ENCODE data around the gene GREB1. TPM values are rescaled to one million over a fixed set of nuclear protein-coding genes. Genes with fewer than 3 reads are reported as not detected.

GREB1 gene
- total and polyA plus RNA-seq, 2 of the 4 experiments (the other 2 are of a cell fraction), result 0.05 TPM; not detected in 1

DNA sequence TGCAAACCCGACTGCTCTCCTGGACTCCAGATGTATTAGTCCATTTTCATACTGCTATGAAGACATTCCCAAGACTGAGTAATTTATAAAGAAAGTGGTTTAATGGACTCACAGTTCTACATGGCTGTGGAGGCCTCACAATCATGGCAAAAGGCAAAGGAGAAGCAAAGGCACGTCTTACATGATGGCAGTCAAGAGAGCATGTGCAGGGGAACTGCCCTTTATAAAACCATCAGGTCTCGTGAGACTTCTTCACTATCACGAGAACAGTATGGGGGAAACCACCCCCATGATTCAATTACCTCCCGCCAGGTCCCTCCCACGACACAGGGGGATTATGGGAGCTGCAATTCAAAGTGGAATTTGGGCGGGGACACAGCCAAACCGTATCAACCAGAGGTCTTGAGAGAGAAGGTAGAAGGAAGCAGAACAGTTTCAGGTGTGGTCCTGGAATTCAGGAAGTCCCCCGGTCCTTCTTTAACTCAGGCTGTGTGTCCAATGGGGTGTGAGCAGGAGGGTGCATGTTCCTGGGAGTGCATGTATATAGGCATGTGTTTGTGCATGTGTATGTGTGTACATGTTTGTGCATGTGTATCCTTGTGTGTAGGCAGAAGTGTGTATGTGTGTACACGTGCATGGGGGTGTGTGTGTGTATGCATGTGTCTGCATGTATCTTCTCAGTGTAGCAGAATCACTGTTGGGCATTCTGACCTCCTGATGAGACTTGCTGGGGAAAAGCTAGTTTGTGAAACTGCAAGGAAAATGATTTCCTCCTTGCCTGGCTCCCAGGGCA, 46.2 kb downstream of the GREB1 start:
- Histone ChIP-seq H3K27me3 (ENCODE audit: control insufficient read depth, insufficient read depth, low read length) (peaks cover 26% of the 10 kb centered on the region), H3K4me1 (ENCODE audit: control insufficient read depth, insufficient read depth, low read length) (peaks cover 2% of the 10 kb centered on the region; the same call in 1 of the 2 replicates), H3K36me3 (ENCODE audit: control insufficient read depth, insufficient read depth, low read length) (no peaks in the 10 kb centered on the region), H2AK5ac (ENCODE audit: low read depth, low read length) (no peak overlapping the region), H2BK15ac (ENCODE audit: low read depth, low read length) (no peak overlapping the region), H2AFZ (replicated peaks; ENCODE audit: low read length, poor library complexity) (no peak overlapping the region), H4K20me1 (ENCODE audit: insufficient read depth, low read length) (no peaks in the 10 kb centered on the region), H2BK120ac (ENCODE audit: low read depth, low read length) (no peak overlapping the region), H2BK5ac (ENCODE audit: low read depth, low read length, poor library complexity, severe bottlenecking) (no peak overlapping the region), H4K91ac (ENCODE audit: insufficient read depth, low read depth, low read length) (no peak overlapping the region), H4K5ac (ENCODE audit: low read depth, low read length) (no peak overlapping the region), H3K56ac (ENCODE audit: extremely low read depth, insufficient read depth, low read length) (no peak overlapping the region), H3K14ac (replicated peaks; ENCODE audit: low read depth, low read length) (no peak overlapping the region), H2AK9ac (replicated peaks; ENCODE audit: low read depth, low read length, poor library complexity) (peak overlapping the region; percentile 6), H2BK20ac (ENCODE audit: low read depth, low read length) (no peak overlapping the region), H3K4me3 (ENCODE audit: insufficient read depth, low read depth, low read length) (no peak overlapping the region), H3K9ac (ENCODE audit: low read depth, low read length) (no peak overlapping the region), H3K18ac (ENCODE audit: low read depth, low read length) (no peak overlapping the region), H3K9me3 (ENCODE audit: control insufficient read depth, insufficient read depth, low read length) (no peaks in the 10 kb centered on the region), H3K4me2 (ENCODE audit: low read depth, low read length) (no peak overlapping the region), H3K4ac (ENCODE audit: low read depth, low read length) (no peak overlapping the region), H3K9me1 (ENCODE audit: insufficient read depth, low read length) (no peaks in the 10 kb centered on the region), H3K79me1 (ENCODE audit: low read depth in 1 of 2, low read length in 2 of 2) (no peaks in the 10 kb centered on the region), H3K27ac (ENCODE audit: insufficient read depth, low read length) (no peak overlapping the region), H3K23ac (ENCODE audit: low read depth, low read length) (no peak overlapping the region), H4K8ac (ENCODE audit: low read depth in 2 of 2, low read length in 2 of 2) (no peak overlapping the region)
- ChIA-PET CTCF (no interaction called here), POLR2A (ENCODE audit: unreplicated experiment) (no interaction called here)
- ATAC-seq (ENCODE audit: low read depth) (no peak), DNase-seq (no peak)
- intact Hi-C loops (cut with micrococcal nuclease), result loop anchor here (10.0 kb wide), 1 partner anchor 345 kb away; no protein-coding TSS in a partner anchor
- in situ Hi-C loops (cut with MboI; ENCODE audit: low sequenced_read_pairs), result loop anchor here (5.0 to 10.0 kb wide), 3 partner anchors 103 to 745 kb away; no protein-coding TSS in a partner anchor
- 69% methylated on average over 2 of the region's 10 CpGs; no CpG with 5 or more reads in 1 of the 2 experiments for WGBS, 2 experiments (ENCODE audit: extremely low coverage in 2 of 2, insufficient read length in 1 of 2)
- dilution Hi-C loops (cut with HindIII; ENCODE audit: low sequenced_read_pairs, unreplicated experiment), result no loop called here
- no TSS peak for BruUV-seq (replicated peaks)
- no peak for TF ChIP-seq SMC3 (IDR thresholded peaks at IDR 0.05; ENCODE audit: low read depth, low read length)
- no peak for TF ChIP-seq NFE2L2 (IDR thresholded peaks at IDR 0.05; ENCODE audit: low read depth, low read length)
- TF ChIP-seq, protein P1, sequence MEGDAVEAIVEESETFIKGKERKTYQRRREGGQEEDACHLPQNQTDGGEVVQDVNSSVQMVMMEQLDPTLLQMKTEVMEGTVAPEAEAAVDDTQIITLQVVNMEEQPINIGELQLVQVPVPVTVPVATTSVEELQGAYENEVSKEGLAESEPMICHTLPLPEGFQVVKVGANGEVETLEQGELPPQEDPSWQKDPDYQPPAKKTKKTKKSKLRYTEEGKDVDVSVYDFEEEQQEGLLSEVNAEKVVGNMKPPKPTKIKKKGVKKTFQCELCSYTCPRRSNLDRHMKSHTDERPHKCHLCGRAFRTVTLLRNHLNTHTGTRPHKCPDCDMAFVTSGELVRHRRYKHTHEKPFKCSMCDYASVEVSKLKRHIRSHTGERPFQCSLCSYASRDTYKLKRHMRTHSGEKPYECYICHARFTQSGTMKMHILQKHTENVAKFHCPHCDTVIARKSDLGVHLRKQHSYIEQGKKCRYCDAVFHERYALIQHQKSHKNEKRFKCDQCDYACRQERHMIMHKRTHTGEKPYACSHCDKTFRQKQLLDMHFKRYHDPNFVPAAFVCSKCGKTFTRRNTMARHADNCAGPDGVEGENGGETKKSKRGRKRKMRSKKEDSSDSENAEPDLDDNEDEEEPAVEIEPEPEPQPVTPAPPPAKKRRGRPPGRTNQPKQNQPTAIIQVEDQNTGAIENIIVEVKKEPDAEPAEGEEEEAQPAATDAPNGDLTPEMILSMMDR (conservative IDR thresholded peaks at IDR 0.05; ENCODE audit: low read depth, low read length), result no peak
- no peak for TF ChIP-seq MAZ (IDR thresholded peaks at IDR 0.05; ENCODE audit: borderline replicate concordance, low read depth, low read length)
- TF ChIP-seq MXI1 (IDR thresholded peaks at IDR 0.05; ENCODE audit: borderline replicate concordance, low read depth, low read length), result no peak
- no peak for TF ChIP-seq RFX5 (IDR thresholded peaks at IDR 0.05; ENCODE audit: low read depth, low read length)
- TF ChIP-seq POLR2A (IDR thresholded peaks at IDR 0.05; ENCODE audit: low read depth, low read length), result no peak
- TF ChIP-seq FOS (IDR thresholded peaks at IDR 0.05; ENCODE audit: low read depth, low read length), result no peak
- TF ChIP-seq USF2 (IDR thresholded peaks at IDR 0.05; ENCODE audit: low read depth, low read length), result no peak
- TF ChIP-seq RCOR1 (IDR thresholded peaks at IDR 0.05; ENCODE audit: insufficient replicate concordance, low read length), result no peak
- no peak for TF ChIP-seq MAFK (IDR thresholded peaks at IDR 0.05; ENCODE audit: low read depth, low read length)
- TF ChIP-seq RAD21 (IDR thresholded peaks at IDR 0.05; ENCODE audit: low read length), result no peak
- TF ChIP-seq BHLHE40 (IDR thresholded peaks at IDR 0.05; ENCODE audit: low read depth, low read length), result no peak
- TF ChIP-seq CHD1 (IDR thresholded peaks at IDR 0.05; ENCODE audit: low read depth, low read length), result no peak
- TF ChIP-seq ELK1 (IDR thresholded peaks at IDR 0.05; ENCODE audit: borderline replicate concordance, low read depth, low read length), result no peak

Data from IMR-90 (cell line).